ENCODE measurements around the gene CREB3. TPM values are rescaled to one million over a fixed set of nuclear protein-coding genes. Genes with fewer than 3 reads are reported as not detected.

Gene CREB3
- total RNA-seq, 8 experiments from 2014 or later, result 24.7 to 77.7 (median 56.2) TPM

- ATAC-seq (replicated peaks in 6 of 8), result no peak
- WGBS, 10 experiments, result 60% methylated on average over 1 of the region's 2 CpGs; no CpG with 5 or more reads in 9 of the 10 experiments
Measured at GRCh38 chr9:35781066-35781465, 48.6 kb downstream of the CREB3 start.

GRCh38 chr9:35783418-35783817 is 51.0 kb downstream of the CREB3 start:
- Histone ChIP-seq H3K4me1 (replicated peaks in 1 of 2) (no peaks in the 10 kb centered on the region), H3K27ac (no peak overlapping the region), H3K4me3 (no peak overlapping the region)
- no peak for ATAC-seq (replicated peaks in 6 of 8)
- in situ Hi-C loops (cut with MboI; ENCODE audit: low pct_unique_long_range_greater_than_20kb in 2 of 9, low sequenced_read_pairs in 9 of 9, unreplicated experiment in 9 of 9), result loop anchor here in 5 of 9 experiments (10.0 to 25.0 kb wide), 3 partner anchors 101 to 229 kb away; no protein-coding TSS in a partner anchor

More at GRCh38 chr9:35781066-35781465, 48.6 kb downstream of the CREB3 start:
- in situ Hi-C loops (cut with MboI; ENCODE audit: low pct_unique_long_range_greater_than_20kb in 2 of 9, low sequenced_read_pairs in 9 of 9, unreplicated experiment in 9 of 9), result loop anchor here in 5 of 9 experiments (10.0 to 25.0 kb wide), 3 partner anchors 104 to 231 kb away; no protein-coding TSS in a partner anchor
- Histone ChIP-seq H3K4me1 (replicated peaks in 1 of 2) (no peaks in the 10 kb centered on the region), H3K4me3 (no peak overlapping the region), H3K27ac (no peak overlapping the region)

Other genes starting within 250 kb of the CREB3 start
- gene RUSC2, start 242.6 kb upstream of the CREB3 start, total RNA-seq, result 10 to 100 TPM; 12.7 to 42.1 (median 34.3) TPM
- 10 to 100 TPM; 15.9 to 30.6 (median 23.0) TPM for gene TESK1, start 127.4 kb upstream of the CREB3 start, total RNA-seq
- gene CD72, start 114.3 kb upstream of the CREB3 start, total RNA-seq, result 1 to 10 TPM in 5 of 8 experiments, under 1 TPM in 3; 0.50 to 3.8 (median 1.3) TPM
- gene SIT1, start 81.7 kb upstream of the CREB3 start, total RNA-seq, result under 1 TPM in 3 of 8 experiments, not detected in 5; 0.36 to 0.62 (median 0.46) TPM
- gene RMRP, start 74.6 kb upstream of the CREB3 start, total RNA-seq, result over 10,000 TPM; 12,611 to 65,418 (median 21,607) TPM
- gene CCDC107, start 74.4 kb upstream of the CREB3 start, total RNA-seq, result 10 to 100 TPM in 5 of 8 experiments, 1 to 10 TPM in 3; 4.3 to 26.4 (median 18.8) TPM
- 1 to 10 TPM in 6 of 8 experiments, under 1 TPM in 2; 0.41 to 7.2 (median 3.0) TPM for gene ARHGEF39, start 67.5 kb upstream of the CREB3 start, total RNA-seq
- gene CA9, start 58.7 kb upstream of the CREB3 start, total RNA-seq, result 1 to 10 TPM in 1 of 8 experiments, under 1 TPM in 2, not detected in 5; 0.60 to 1.8 (median 0.87) TPM
- 100 to 1,000 TPM in 2 of 8 experiments, 10 to 100 TPM in 3, 1 to 10 TPM in 3; 6.1 to 470 (median 68.3) TPM for gene TPM2, start 42.7 kb upstream of the CREB3 start, total RNA-seq
- gene TLN1, start 471 bp upstream of the CREB3 start, total RNA-seq, result 100 to 1,000 TPM in 1 of 8 experiments, 10 to 100 TPM in 6, 1 to 10 TPM in 1; 6.9 to 138 (median 44.6) TPM
- gene GBA2, start 16.6 kb downstream of the CREB3 start, total RNA-seq, result 100 to 1,000 TPM in 1 of 8 experiments, 10 to 100 TPM in 7; 24.5 to 128 (median 53.7) TPM
- 10 to 100 TPM; 11.0 to 31.0 (median 14.4) TPM for gene RGP1, start 16.6 kb downstream of the CREB3 start, total RNA-seq
- gene MSMP, start 21.6 kb downstream of the CREB3 start, total RNA-seq, result not detected
- 10 to 100 TPM in 5 of 8 experiments, 1 to 10 TPM in 3; 5.5 to 37.8 (median 14.6) TPM for gene NPR2, start 58.9 kb downstream of the CREB3 start, total RNA-seq
- 10 to 100 TPM in 1 of 8 experiments, 1 to 10 TPM in 6, under 1 TPM in 1; 0.31 to 21.9 (median 2.4) TPM for gene SPAG8, start 79.6 kb downstream of the CREB3 start, total RNA-seq
- gene HINT2, start 82.4 kb downstream of the CREB3 start, total RNA-seq, result 10 to 100 TPM; 30.5 to 62.8 (median 42.9) TPM
- under 1 TPM; 0.07 to 0.76 (median 0.25) TPM for gene FAM221B, start 96.1 kb downstream of the CREB3 start, total RNA-seq
- gene TMEM8B, start 96.6 kb downstream of the CREB3 start, total RNA-seq, result 10 to 100 TPM in 5 of 8 experiments, 1 to 10 TPM in 3; 2.4 to 17.0 (median 13.2) TPM
- gene OR13J1, start 137.7 kb downstream of the CREB3 start, total RNA-seq, result under 1 TPM in 4 of 8 experiments, not detected in 4; 0.27 to 0.97 (median 0.40) TPM
- 1 to 10 TPM in 4 of 8 experiments, under 1 TPM in 3, not detected in 1; 0.27 to 1.8 (median 1.0) TPM for gene HRCT1, start 173.5 kb downstream of the CREB3 start, total RNA-seq
- gene SPAAR, start 176.8 kb downstream of the CREB3 start, total RNA-seq, result under 1 TPM in 5 of 8 experiments, not detected in 3; 0.11 to 0.91 (median 0.25) TPM
- 1 to 10 TPM in 1 of 8 experiments, under 1 TPM in 4, not detected in 3; 0.31 to 3.5 (median 0.40) TPM for gene OR2S2, start 225.5 kb downstream of the CREB3 start, total RNA-seq